GOT3 (cell line): ENCODE results near the gene KCNJ15.
"Not testable (repeated sequence)": the region's sequence is repeated elsewhere in the genome, so short reads cannot be mapped to it uniquely, and the experiment has no call there.

Experiments
- DNase-seq: peaks from one replicate; lab custom pipeline; 2025; ENCODE audit warnings: mixed read lengths; lab: John Stamatoyannopoulos, UW

Gene KCNJ15

DNA sequence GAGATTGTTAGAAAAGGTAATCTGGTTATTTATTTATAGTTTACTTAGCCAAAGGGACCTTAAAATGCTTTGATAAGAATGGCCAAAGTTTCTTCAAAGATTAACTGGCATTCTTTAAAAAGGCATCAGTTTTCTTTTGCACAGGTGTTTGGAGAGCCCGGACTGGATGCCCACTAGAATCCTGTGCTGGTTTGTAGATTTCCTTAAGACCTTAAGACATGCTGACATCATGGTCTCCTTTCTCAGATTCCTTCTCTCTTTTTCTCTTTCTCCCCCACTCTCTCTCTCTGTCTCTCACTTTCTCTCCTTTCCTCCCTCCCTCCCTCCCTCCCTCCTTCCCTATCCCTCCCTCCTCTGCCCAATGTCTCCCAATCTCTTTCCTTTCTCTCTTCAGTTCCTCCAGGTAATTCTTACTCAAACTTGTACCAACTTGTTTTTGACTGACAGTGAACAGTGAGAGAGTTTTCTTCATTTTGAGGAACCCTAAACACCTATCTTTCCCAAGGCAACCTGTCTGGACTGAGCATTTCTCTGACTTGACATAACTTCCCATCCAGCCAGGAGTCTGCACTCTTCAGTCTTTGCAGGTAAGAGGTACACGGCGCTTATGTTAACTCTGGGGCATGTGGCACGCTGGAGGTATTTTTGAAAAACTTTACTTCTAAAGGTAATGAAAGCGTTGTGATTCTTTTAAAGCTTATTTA is at the start of gene KCNJ15:
Gene KCNJ15, plus strand, starts transcription at position 393 of the 704 bp plus-strand sequence. CDS start 42,271 bp downstream, outside the sequence.
- DNase-seq = no peak

DNA sequence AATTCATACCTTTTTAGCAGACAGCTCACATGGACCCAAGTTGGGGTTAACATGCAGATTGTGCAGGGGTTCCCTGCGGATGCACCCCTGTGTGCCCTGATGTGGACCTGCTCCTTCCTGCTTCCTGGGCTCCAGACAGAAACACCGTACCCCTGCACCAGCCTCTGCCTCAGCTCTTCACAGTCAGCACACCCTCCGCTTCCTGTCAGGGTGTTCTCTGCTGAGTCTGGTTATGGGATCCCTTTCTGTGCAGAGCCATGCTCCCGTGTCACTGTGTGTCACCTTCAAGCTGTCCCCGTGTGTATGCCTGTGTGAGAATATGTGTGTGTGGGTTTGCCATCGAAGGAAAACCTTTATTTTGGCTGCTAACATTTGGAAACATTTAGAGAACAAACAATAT is 48.7 kb upstream of the KCNJ15 start:
- DNase-seq = no peak

DNA sequence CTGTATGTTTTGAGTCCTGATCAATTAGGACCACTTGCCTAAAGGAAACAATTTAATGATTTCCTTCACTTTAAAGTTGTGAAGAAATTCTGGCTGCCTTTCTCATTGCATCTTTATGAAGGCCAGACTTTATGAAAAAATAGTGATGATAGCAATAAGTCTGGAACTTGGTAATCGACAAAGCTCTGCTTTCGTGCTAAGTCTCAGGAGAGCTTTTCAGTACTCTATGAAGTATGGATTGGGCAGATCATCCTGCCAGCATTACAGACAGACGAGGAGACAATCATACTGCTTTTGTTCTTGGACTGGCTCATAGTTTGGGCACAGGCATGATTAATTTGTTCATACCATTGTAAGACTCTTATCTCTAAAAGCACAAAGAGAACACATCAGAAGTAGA is 45.5 kb upstream of the KCNJ15 start:
- DNase-seq = no peak

DNA sequence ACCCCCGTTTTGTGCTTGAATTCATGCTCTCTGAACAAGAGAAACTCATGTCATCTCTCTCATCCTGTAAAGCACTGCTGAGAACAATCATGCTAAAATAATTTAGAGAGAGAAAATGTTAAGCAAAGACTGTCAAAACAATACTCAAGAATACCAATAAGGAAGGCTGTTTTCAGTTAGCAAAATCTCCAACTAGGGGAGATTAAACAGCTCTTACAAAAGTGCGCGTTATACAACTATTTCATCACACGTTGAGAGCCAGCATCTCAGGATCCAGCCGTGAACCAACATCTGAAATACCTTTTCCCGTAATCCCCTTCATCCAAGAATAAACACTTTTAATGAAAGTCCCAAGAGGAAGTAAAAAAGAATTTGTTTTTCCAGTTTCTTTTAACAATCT is 44.1 kb upstream of the KCNJ15 start:
- no peak for DNase-seq

DNA sequence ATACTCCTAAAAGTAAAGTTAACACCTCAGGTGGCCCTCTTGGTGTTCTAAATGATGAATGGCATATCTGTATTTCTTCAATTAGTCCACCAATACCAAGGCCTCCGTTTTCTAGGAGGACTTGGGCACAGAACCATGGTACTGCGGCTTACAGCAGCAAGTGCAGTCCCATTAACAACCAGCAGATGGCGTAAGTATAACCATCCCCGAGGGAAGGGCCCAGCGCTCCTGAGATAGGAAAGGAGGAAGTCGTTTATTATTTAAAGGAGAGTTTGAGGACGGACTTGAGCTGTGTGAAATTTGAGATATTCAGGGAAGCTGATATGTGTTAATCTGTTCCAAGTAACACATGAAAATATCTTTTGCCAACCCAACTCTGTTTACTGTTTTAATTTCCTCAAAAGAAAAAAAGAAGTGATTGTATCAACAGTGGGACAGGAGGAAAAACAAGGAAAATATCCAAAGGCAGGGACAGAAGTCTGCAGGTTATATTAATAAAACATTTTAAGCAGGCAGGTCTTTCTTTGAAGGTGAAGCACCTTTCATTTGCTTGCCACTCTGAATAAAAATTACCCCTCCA is 37.7 kb upstream of the KCNJ15 start:
- peak; percentile 8 for DNase-seq

DNA sequence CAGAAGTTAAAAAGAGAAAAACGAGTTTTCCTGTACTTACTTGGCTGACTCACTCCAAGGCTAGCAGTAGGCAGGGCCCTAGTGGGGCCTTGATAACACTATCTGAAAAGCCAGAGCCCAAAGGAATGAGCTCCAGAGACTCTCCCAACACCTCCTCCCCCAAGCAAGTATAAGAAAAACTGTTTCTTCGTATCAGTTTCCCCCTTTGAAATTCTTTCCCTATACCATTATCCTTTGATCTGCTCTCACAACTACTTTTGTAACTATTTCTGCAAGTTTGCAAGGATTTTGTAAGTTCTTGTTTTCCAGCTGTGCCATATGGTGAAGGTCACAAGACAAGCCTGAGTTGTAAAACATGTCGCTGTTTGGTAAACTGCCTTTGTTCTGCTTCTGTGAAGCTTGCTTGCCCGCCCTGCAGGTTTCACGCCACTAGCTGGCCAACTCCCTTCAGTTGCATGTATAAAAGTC is 36.5 kb upstream of the KCNJ15 start:
- no peak for DNase-seq

DNA sequence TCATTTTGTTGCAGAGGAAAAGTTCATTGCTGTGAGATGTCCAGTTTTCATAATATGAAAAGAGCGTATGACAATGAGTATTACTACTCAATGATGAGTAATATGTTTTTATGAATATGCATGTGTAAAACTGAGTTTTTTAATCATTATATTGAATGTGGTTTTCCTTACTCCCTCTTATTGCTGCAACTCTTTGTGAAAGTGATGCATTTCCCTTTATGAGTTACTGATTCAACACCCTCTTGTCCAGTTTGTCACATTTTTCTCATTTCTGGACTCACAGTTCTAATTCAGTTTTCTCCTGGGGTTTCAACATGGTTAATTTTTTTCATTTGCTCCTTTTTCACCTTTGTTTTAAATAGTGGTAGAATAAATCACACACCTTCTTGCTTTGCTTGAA is 35.2 kb upstream of the KCNJ15 start:
- DNase-seq = no peak

DNA sequence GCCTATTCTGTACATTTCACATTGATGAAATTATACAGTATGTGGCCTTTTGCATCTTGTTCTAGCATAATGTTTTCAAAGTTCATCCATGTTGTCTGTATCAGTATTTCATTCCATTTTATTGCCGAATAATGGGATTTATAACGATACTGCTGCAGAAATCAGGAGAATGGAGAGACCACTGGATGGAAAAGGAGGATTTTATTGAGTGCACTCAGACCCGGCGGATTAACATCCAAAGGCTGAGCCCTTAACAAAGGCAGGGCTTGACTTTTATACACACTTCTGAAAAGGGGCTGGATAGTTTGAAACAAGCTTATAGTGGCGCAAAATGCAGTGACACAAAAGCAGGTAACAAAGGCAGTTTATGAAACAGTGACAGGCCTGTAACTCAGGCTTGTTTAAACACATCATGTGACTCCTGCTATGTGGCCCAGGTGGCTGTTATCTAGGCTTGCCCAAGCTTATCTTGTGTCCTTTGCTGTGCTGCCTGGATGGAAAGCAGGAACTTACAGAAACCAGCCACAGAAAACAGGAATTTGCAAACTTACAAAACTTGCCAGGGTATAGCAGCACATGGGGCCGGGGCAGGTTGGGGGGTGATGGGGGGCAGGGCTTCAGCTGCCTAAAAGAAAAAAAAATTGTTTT is 32.8 kb upstream of the KCNJ15 start:
- no peak for DNase-seq

DNA sequence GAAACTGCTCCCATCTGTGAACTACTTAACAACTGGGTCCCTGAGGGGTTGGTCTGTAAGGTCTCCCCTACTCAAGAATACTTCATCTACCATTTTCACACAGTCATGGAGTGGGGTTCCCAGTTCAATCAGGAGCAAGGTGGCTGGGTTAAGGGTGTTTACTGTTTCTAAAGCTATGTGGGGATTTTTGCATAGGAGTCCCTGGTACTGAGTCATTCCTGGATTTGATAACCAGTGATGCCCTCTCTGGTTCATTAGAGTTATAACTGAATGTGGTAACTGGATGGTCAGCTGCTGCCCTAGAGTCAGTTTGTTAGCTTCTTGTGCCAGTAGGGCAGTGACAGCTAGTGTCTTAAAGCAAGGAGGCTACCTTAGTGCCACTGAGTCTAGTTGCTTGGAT is 29.4 kb upstream of the KCNJ15 start:
- no peak for DNase-seq

DNA sequence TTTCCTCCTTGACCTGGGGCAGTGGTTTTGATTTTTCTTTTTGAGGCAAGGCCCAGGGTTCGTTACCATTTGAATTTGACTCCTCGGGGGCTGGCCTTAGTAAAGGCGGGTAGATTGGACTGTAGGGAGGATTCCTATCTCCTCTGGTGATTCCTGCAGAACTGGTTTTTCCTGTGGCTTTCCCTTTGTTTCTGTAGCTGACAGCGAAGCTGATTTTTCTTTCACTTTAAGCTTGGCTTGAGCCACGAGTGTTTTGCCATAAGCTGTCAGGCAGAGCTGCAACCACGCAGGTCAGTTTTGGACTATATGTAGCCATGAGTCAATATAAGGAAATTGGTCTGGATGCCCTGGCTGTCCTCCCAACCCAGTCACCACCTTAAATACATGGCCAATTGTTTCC is 28.7 kb upstream of the KCNJ15 start:
- no peak for DNase-seq

DNA sequence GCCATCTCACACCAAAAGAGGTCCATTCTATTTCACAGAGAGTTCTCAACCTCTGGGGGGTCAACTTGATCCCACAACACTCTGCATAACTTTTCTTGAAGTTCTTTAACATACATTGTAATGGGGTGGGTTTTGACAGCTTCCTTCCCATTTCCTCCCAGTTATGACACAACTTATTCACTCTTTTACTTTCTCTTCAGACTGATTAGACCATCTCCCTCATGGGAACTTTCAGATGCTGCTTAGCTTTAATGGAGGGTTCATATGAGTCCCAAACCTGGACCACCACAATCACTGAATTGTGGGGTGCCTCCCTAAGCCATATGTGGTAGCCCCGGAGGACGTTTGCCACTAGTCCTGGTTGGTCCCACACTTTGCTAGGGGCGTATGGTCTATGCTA is 28.3 kb upstream of the KCNJ15 start:
- DNase-seq = no peak

DNA sequence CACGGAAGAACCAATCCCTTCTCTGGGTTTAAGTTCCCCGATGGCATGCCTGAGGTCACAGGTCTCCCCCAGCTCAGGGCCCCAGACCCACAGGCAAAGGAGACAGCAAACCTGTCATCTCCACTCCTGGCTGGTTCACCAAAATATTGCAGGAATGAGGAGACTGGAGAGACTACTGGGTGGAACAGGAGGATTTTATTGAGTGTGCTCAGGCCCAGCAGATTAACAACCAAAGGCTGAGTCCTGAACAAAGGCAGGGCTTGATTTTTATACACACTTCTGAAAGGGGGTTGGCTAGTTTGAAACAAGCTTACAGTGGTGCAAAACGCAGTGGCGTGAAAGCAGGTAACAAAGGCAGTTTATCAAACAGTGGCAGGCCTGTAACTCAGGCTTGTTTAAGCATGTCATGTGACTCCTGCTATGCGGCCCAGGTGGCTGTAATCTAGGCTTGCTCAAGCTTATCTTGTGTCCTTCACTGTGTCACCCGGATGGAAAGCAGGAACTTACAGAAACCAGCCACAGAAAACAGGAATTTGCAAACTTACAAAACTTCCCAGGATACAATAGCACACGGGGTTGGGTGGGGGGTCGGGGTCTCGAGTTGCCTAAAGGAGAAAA is 27.4 kb upstream of the KCNJ15 start:
- no peak for DNase-seq

DNA sequence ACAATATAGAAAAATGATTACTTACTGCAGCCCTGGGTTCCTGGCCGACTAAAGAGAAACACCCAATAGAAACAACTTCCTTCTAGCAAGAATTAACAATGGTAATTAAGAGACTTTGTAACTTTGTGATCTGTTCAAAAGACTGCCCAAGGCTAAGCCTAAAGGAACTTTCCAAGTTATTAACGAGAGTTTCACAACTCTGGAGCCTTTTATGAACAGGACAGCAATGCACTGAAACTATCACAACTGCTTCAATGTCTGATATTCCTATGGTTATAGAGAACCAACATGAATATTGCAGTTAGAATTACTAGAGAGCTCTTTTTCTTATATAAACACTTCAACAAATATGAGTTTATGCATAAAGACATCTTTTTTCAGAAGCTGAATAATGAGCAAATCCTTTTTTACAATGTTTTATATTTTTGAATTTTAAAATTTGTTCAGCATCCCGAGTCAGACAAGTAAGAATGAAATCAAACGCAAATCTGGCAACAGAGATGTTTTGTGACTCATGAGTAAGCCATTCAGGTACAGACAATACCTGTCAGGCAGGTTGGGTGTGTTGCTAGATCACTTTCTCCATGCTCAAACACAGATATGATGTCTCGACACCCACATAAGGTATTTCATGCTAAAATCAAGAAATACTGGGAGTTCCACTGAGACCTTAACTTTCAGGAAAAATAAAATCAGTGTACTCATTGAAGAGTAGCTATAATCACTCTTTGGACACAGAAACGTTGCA is 22.2 kb upstream of the KCNJ15 start:
- no peak for DNase-seq

DNA sequence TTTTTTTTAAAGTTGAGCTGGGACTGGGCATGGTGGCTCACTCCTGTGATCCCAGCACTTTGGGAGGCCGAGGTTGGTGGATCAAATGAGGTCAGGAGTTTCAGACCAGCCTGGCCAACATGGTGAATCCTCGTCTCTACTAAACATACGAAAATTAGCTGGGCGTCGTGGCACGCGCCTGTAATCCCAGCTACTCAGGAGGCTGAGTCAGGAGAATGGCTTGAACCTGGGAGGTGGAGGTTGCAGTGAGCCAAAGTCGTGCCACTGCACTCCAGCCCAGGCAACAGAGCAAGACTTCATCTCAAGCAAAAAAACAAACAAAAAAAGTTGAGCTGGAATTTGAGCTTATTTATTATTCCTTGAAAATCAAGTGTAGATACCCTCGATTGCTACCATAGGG is 21.5 kb upstream of the KCNJ15 start:
- not testable (repeated sequence) for DNase-seq

DNA sequence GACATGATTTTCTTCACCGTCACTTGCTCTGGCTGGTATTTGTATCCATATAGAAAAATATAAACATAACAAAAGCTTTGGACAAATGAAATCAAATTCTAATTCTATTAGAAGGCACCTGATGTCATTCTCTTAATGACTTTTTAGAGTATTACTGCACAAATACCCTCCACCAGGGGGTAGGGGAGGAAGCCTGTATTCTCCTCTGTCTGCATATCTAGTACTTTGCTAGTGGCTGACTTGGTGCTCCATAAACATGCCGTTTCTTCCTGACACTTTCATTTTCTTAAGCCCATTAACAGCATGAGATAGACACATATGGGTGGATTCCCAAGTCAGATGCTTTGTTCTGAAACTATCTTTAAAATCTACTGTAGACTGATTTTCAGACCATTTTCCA is 20.6 kb upstream of the KCNJ15 start:
- DNase-seq = no peak

DNA sequence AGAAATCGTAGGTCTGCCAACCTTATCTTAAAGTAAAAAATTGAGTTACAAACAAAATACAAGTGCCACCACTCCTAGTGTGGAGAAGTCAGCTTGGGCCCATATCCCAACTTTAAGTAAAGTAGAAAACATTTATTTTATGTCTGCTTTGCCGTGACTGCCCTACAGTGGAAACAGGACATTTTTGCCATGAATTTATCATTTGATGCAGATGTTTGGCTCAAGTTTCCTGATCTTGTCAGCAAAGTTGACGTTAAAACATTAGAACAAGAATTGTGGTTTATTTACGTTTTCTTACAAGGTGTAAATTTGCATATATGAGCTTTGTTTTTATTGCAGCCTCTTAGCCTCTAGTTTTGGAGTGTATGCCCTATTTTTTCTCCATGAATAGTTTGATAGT is 17.1 kb upstream of the KCNJ15 start:
- DNase-seq = no peak

DNA sequence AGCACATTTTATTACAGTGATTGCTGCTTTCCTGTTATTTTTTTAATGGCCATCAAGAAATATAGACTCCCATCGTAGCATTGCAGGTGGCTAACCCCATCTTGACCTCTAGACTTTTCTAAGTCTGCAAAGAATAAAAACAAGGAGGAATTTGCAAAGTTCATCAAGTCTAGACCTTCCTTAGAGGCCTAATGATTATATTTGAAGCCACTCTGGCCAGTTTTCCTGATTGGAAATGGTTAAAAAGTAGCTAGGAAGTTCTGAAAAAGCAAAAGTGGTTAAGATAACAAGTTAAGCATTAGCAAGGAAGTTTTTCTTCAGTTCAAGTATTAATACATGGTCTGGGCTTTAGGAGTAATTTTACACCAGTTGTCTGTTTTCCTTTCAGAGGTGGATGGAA is 16.7 kb upstream of the KCNJ15 start:
- no peak for DNase-seq

DNA sequence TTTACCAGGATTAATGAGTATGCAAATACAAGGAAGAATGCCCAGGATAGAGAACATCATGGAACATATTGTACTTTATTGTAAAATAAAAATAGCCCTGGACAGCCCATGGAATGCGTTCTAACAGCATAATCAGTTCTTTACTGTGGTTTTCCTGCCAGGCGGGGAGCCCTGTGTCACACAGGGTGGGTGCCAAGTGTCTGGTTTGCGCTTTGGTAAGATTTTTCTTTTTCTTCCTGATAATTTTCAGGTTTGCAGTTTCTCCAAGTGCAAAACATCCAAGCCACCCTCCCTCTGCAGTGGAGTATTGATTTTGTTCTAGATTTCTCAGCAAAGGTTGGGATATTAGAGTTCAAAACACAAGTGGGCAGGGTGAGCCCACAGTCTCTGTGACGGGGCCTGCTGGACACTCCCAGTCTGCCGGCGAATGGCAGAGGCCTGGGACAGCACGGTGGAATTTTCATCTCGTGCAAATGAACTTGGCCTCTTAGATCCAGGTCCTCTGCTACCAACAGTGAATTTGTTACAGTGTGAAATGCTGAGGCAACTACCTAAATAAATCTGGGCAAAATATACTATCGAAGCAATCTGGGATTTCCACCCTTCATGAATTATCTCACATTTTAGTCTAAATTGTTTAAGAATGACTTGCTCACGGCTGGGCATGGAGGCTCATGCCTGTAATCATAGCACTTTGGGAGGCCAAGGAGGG is 15.6 kb upstream of the KCNJ15 start:
- DNase-seq = no peak

DNA sequence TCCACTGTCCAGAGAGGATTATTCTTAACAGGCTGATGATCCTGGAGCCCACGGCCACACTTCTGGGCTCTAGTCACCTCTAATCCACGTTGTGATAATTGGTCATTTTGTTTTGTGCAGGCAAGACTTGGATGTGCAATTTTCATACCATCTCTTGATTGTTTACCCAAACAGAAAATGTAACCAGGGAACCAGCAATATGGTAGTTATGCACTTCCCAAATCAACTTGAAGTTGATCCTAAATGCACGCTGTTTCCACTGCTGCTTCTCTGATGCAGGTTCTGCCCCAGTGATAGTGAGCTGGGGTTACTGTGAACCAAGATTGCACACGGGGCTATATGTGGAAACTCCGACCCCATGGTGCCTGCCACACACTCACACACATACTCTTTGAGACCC is 14.7 kb upstream of the KCNJ15 start:
- DNase-seq = no peak

DNA sequence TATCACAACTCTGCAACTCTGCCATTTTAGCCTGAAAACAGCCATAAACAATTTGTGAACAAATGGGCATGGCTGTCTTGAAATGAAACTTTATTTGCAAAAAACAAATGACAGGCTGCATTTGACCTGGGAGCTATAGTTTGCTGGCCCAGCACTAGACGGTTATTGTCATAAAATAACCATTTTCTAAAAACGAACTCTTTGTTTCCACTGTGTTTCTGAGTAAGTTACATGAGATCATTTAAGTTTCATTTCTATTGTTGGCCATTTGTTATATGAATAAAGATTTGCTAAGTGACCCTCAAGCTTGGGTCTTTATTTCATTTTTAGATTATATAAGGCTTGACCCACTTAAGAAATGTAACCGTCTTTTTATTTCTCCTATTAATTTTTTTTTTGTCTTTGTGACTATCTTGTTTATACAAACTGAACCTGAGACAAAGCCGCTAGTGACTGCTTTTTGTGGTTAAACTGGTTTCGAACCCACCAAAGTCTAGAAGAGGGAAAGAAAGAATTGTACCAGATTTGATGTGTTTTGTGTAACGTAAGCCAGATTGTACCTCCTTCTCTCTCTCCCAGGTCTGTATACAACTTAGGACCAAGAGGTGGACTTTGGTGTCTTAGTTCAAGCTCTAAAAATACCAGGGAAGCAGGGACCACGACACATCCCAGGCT is 12.9 kb upstream of the KCNJ15 start:
- no peak for DNase-seq

DNA sequence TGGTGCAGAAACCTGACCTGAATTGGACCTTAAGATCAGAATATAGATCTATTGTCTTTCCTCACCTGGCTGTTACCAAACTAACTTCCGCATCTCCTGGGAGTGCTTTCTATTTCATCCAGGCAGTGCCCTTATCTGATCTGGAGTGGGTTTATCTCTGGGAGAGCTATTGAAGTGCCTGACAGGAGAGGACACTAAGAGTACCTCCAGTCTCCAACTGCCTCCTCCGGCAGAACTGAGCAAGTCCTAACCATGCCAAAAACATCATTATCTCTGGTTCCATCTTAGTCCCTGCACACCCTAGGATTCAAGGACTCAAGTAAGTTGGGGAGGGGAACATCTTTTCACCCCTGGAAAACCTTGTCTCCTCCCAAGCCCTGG is 12.4 kb upstream of the KCNJ15 start:
- no peak for DNase-seq
